Measurements from ENCODE around the gene DCANP1. TPM values are rescaled to one million over a fixed set of nuclear protein-coding genes. Genes with fewer than 3 reads are reported as not detected.

The DCANP1 gene
- total and polyA plus RNA-seq, 9 of the 15 experiments (the other 6 are each of a cell fraction or from before 2014, with no cell fraction given): not detected

- Histone ChIP-seq H3K4me3 (no peak overlapping the region), H3K79me2 (ENCODE audit: control insufficient read depth, insufficient read depth, low read length) (no peaks in the 10 kb centered on the region), H3K36me3 (ENCODE audit: control insufficient read depth, insufficient read depth, low read length) (no peaks in the 10 kb centered on the region), H3K9me3 (replicated peaks; ENCODE audit: control insufficient read depth, insufficient read depth, low read depth, low read length) (no peaks in the 10 kb centered on the region), H3K9me1 (ENCODE audit: control insufficient read depth, insufficient read depth, low read length) (no peaks in the 10 kb centered on the region), H3K4me2 (ENCODE audit: insufficient read depth, low read length) (no peak overlapping the region), H3K4me1 (replicated peaks in 1 of 2; ENCODE audit: control insufficient read depth in 2 of 2, insufficient read depth in 2 of 2, low read length in 2 of 2) (peaks cover 29 to 31% of the 10 kb centered on the region in 2 experiments), H2AFZ (ENCODE audit: low read depth, low read length) (peak overlapping the region; percentile 92), H3K27ac (ENCODE audit: extremely low read depth, low read depth, low read length) (no peak overlapping the region), H4K20me1 (replicated peaks; ENCODE audit: control insufficient read depth, insufficient read depth, low read length) (no peaks in the 10 kb centered on the region), H3K27me3 (ENCODE audit: control insufficient read depth in 2 of 2, insufficient read depth in 2 of 2, low read length in 2 of 2) (no peaks in the 10 kb centered on the region), H3K9ac (ENCODE audit: insufficient read depth in 1 of 2, low read depth in 2 of 2, low read length in 2 of 2) (no peak overlapping the region)
- no TSS peak for BruUV-seq (replicated peaks)
- ATAC-seq (no peak), DNase-seq (ENCODE audit: extremely low read depth in 1 of 4, low spot score in 3 of 4) (no peak), FAIRE-seq (no peak)
- ChIA-PET CTCF (ENCODE audit: low intra/inter-chr PET ratio) (no interaction called here), POLR2A (interaction anchor here (0.6 to 2.0 kb wide), 5 partner anchors 9 to 537 kb away, joined by 3 to 9 read pairs (median 3); no protein-coding TSS in a partner anchor)
- intact Hi-C loops (cut with micrococcal nuclease) (no loop called here), in situ Hi-C loops (cut with MboI) (no loop called here)
- 66% methylated on average over 10 of the region's 11 CpGs for WGBS (ENCODE audit: insufficient coverage, low coverage, missing lambda C conversion rate)
- TF ChIP-seq E4F1 (CRISPR knock-in tag; IDR thresholded peaks at IDR 0.05; ENCODE audit: borderline replicate concordance): no peak
- TF ChIP-seq GATA2 (CRISPR knock-in tag; IDR thresholded peaks at IDR 0.05): no peak
Measured at GRCh38 chr5:135439231-135440205, 7.6 kb downstream of the DCANP1 start.
